Mucosa of stomach (tissue), 1 donor: ENCODE data around the gene RAB36.

ENCODE experiments used
- H3K27me3 ChIP-seq: one replicate; pipeline ENCODE4 v1.7.0; 2013; ENCODE audit warnings: mild to moderate bottlenecking, low read length; ENCODE audit not compliant: control insufficient read depth, insufficient read depth
- H3K36me3 ChIP-seq: one replicate; pipeline ENCODE4 v1.7.0; 2013; ENCODE audit warnings: low read length; ENCODE audit not compliant: control insufficient read depth, insufficient read depth
- H3K4me1 ChIP-seq: one replicate; pipeline ENCODE4 v1.7.0; 2013; ENCODE audit warnings: mild to moderate bottlenecking, low read length; ENCODE audit not compliant: control insufficient read depth, insufficient read depth
- H3K4me3 ChIP-seq: one replicate; pipeline ENCODE4 v1.7.0; 2013; ENCODE audit warnings: low read length
- H3K9ac ChIP-seq: one replicate; pipeline ENCODE4 v1.7.0; 2013; ENCODE audit warnings: mild to moderate bottlenecking, low read length, moderate library complexity
- H3K9me3 ChIP-seq: one replicate; pipeline ENCODE4 v1.7.0; 2013; ENCODE audit warnings: mild to moderate bottlenecking, low read length, moderate library complexity; ENCODE audit not compliant: control insufficient read depth
- donor health status: Pancreatic carcinoma.

The RAB36 gene

GRCh38 chr22:23118647-23119493 is 26.4 kb upstream of the RAB36 start:
- Histone ChIP-seq H3K36me3 (no peaks in the 10 kb centered on the region), H3K9ac (no peak overlapping the region), H3K4me1 (no peaks in the 10 kb centered on the region), H3K27me3 (no peaks in the 10 kb centered on the region), H3K4me3 (no peak overlapping the region), H3K9me3 (no peaks in the 10 kb centered on the region)

- Histone ChIP-seq H3K27me3 (no peaks in the 10 kb centered on the region), H3K36me3 (no peaks in the 10 kb centered on the region), H3K4me1 (no peaks in the 10 kb centered on the region), H3K4me3 (no peak overlapping the region), H3K9me3 (no peaks in the 10 kb centered on the region), H3K9ac (no peak overlapping the region)
These were observed 25.5 kb upstream of the RAB36 start for GRCh38 chr22:23119494-23120414.

GRCh38 chr22:23120415-23120899 is 24.8 kb upstream of the RAB36 start:
- Histone ChIP-seq H3K36me3 (no peaks in the 10 kb centered on the region), H3K9ac (no peak overlapping the region), H3K27me3 (no peaks in the 10 kb centered on the region), H3K9me3 (no peaks in the 10 kb centered on the region), H3K4me1 (no peaks in the 10 kb centered on the region), H3K4me3 (no peak overlapping the region)

GRCh38 chr22:23121000-23121421 is 24.3 kb upstream of the RAB36 start:
- no peak overlapping the region for H3K9ac ChIP-seq

GRCh38 chr22:23121424-23121823 is 23.9 kb upstream of the RAB36 start:
- H3K36me3 ChIP-seq, result no peaks in the 10 kb centered on the region
- no peaks in the 10 kb centered on the region for H3K27me3 ChIP-seq
- no peak overlapping the region for H3K4me3 ChIP-seq
- H3K4me1 ChIP-seq, result no peaks in the 10 kb centered on the region
- no peaks in the 10 kb centered on the region for H3K9me3 ChIP-seq
- no peak overlapping the region for H3K9ac ChIP-seq

More at GRCh38 chr22:23121000-23121421, 24.3 kb upstream of the RAB36 start:
- Histone ChIP-seq H3K36me3 (no peaks in the 10 kb centered on the region), H3K27me3 (no peaks in the 10 kb centered on the region), H3K4me1 (no peaks in the 10 kb centered on the region), H3K4me3 (no peak overlapping the region), H3K9me3 (no peaks in the 10 kb centered on the region)

- Histone ChIP-seq H3K4me3 (no peak overlapping the region), H3K27me3 (no peaks in the 10 kb centered on the region), H3K4me1 (no peaks in the 10 kb centered on the region), H3K9ac (no peak overlapping the region), H3K36me3 (no peaks in the 10 kb centered on the region), H3K9me3 (no peaks in the 10 kb centered on the region)
These were observed 22.9 kb upstream of the RAB36 start for GRCh38 chr22:23122216-23122957.

GRCh38 chr22:23122992-23123803 is 22.1 kb upstream of the RAB36 start:
- H3K27me3 ChIP-seq, result no peaks in the 10 kb centered on the region
- peaks cover 3% of the 10 kb centered on the region for H3K4me1 ChIP-seq
- no peak overlapping the region for H3K4me3 ChIP-seq
- H3K9ac ChIP-seq, result no peak overlapping the region
- no peaks in the 10 kb centered on the region for H3K36me3 ChIP-seq
- H3K9me3 ChIP-seq, result no peaks in the 10 kb centered on the region

- no peaks in the 10 kb centered on the region for H3K27me3 ChIP-seq
- no peak overlapping the region for H3K4me3 ChIP-seq
- peaks cover 6% of the 10 kb centered on the region for H3K4me1 ChIP-seq
- H3K36me3 ChIP-seq, result no peaks in the 10 kb centered on the region
- no peaks in the 10 kb centered on the region for H3K9me3 ChIP-seq
- H3K9ac ChIP-seq, result no peak overlapping the region
These were observed 21.4 kb upstream of the RAB36 start for GRCh38 chr22:23123804-23124254.

GRCh38 chr22:23124611-23125511 is 20.4 kb upstream of the RAB36 start:
- H3K36me3 ChIP-seq, result no peaks in the 10 kb centered on the region
- no peaks in the 10 kb centered on the region for H3K9me3 ChIP-seq
- no peaks in the 10 kb centered on the region for H3K27me3 ChIP-seq
- peaks cover 6% of the 10 kb centered on the region for H3K4me1 ChIP-seq
- H3K9ac ChIP-seq, result no peak overlapping the region
- no peak overlapping the region for H3K4me3 ChIP-seq

- Histone ChIP-seq H3K4me3 (no peak overlapping the region), H3K9me3 (no peaks in the 10 kb centered on the region), H3K4me1 (peaks cover 6% of the 10 kb centered on the region), H3K36me3 (no peaks in the 10 kb centered on the region), H3K9ac (no peak overlapping the region), H3K27me3 (no peaks in the 10 kb centered on the region)
These were observed 19.7 kb upstream of the RAB36 start for GRCh38 chr22:23125512-23126103.
